Tongue (tissue), 2 donors: Measurements from ENCODE around the gene SRGAP1. TPM values are rescaled to one million over a fixed set of nuclear protein-coding genes. Genes with fewer than 3 reads are reported as not detected.
A peak's percentile ranks its signal among the peaks of the same experiment; 100 is the strongest.
"Not testable (repeated sequence)": the region's sequence is repeated elsewhere in the genome, so short reads cannot be mapped to it uniquely, and the experiment has no call there.

Experiments
- DNase-seq: peaks from one replicate; pipeline ENCODE4 v3.0.0-alpha.2; 2015
- total RNA-seq: library from RNA; depleted of rRNA; stranded (reverse); fragments of >200 nt; gene quantifications from one replicate; pipeline ENCODE4 v1.2.3, GENCODE V29; 2014

SRGAP1 gene
- total RNA-seq, 1 donor from 2014 or later, result 6.1 TPM

DNA sequence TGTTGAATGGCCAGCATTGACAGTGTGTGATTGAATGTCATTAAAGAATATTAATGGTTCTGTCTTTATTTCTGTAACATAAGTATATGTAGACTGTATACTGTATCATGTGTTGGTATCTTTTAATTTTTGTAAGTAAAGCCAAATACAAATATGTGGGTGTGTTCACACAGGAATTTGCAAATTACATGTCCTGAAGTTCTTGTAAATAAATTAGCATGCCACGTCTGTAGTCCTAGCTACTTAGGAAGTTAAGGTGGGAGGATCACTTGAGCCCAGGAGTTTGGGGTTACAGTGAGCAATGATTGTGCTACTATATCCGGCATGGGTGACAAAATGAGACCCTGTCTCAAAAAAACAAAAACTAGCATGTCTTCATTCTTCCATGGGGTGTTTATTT is 278.5 kb downstream of the SRGAP1 start:
- no peak for DNase-seq

DNA sequence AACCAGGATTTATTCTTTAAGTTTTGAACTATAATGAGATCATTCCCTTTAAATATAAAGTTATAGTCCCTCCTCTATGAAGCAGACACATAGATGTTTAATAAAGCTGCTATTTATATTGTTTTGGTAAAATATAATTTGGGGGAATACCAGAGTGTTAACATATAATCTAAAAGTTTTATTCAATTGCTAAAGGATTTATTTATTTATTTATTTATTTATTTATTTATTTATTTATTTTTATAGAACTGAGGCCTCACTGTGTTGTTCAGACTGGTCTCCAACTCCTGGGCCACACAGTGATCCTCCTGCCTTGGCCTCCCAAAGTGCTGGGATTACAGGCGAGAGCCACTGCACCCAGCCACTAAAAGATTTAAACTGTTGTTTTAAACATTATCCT is 278.9 kb downstream of the SRGAP1 start:
- no peak for DNase-seq

- DNase-seq, result no peak
These were observed 280.2 kb downstream of the SRGAP1 start for GRCh38 chr12:64124511-64125197.

DNA sequence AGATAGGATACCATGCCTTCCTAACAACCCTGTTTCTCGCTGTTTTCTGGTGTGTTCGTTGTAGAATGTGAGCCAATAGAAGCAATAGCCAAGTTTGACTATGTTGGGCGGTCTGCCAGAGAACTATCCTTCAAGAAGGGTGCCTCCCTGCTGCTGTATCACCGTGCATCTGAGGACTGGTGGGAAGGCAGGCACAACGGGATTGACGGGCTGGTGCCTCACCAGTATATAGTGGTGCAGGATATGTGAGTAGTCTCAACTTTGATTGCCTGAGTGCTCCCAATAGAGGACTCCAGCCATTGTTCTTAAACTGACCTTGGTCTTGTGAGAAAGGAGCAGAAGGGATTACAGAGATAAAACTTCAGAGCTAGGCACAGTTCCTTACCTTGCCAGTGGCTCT is 281.4 kb downstream of the SRGAP1 start:
- no peak for DNase-seq

DNA sequence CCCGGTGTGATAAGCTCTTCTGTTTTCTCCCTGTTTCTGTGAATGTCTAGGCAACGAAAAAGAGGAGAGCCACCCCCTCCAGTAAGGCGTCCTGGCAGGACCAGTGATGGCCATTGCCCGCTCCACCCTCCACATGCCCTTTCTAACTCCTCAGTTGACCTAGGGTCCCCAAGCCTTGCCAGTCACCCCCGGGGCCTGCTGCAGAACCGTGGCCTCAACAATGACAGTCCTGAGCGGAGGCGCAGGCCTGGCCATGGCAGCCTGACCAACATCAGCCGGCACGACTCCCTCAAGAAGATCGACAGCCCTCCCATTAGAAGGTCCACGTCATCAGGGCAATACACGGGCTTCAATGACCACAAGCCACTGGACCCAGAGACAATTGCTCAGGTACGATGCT is 283.3 kb downstream of the SRGAP1 start:
- DNase-seq, result no peak

GRCh38 chr12:64128366-64128765 is 283.9 kb downstream of the SRGAP1 start:
- no peak for DNase-seq

DNA sequence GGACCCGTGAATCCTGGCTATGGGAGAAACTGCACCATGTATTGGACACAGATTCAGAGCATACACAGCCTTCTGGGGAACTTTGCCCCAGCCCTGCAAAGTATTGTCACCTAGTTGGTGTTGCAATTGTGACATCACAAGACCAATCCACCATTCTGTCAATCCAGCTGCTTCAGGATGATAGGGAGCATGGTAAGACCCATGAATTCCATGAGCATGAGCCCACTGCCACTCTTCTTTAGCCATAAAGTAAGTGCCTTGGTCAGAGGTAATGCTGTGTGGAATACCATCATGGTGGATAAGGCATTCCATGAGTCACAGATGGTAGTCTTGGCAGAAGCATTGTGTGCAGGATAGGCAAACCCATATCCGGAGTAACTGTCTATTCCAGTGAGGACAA is 286.0 kb downstream of the SRGAP1 start:
- not testable (repeated sequence) for DNase-seq

- not testable (repeated sequence) for DNase-seq
These were observed 287.0 kb downstream of the SRGAP1 start for GRCh38 chr12:64131456-64131855.

- DNase-seq, result not testable (repeated sequence)
These were observed 288.2 kb downstream of the SRGAP1 start for GRCh38 chr12:64132672-64133071.

- no peak for DNase-seq
These were observed 292.6 kb downstream of the SRGAP1 start for GRCh38 chr12:64137117-64137516.

GRCh38 chr12:64139021-64139420 is 294.5 kb downstream of the SRGAP1 start:
- no peak for DNase-seq

DNA sequence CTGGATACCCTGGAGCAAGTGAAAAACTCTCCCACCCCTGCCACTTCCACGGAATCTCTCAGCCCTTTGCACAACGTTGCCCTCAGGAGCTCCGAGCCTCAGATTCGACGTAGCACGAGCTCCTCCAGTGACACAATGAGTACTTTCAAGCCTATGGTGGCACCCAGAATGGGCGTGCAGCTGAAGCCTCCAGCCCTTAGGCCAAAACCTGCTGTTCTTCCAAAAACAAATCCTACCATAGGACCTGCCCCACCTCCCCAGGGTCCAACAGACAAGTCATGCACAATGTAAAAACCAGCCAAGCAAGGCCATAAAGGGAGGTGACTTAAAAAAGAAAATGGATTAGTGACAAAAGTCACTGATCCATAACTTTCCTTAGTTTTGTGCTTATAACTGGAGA is 297.9 kb downstream of the SRGAP1 start:
- DNase-seq, result no peak

- no peak for DNase-seq
These were observed 298.3 kb downstream of the SRGAP1 start for GRCh38 chr12:64142784-64143183.

DNA sequence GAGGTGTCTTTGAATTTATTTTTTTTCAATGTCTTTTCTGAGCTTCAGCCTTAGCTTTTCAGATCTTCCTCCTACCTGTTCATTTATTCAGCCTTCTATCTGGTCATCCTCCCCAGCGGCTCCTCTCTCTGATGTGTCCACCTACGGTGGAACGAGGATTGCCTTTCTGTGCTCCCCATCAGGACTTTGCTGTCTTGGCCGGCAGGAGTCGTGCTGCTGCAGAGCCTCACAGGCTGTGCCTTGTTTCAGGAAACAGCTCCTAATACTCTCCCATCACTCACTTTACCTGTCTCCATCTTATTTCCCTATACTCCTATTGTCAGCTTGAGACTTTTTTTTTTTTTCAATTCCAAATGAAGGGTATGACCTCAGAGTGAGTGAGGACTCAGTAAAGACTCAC is 300.7 kb downstream of the SRGAP1 start:
- DNase-seq, result no peak

DNA sequence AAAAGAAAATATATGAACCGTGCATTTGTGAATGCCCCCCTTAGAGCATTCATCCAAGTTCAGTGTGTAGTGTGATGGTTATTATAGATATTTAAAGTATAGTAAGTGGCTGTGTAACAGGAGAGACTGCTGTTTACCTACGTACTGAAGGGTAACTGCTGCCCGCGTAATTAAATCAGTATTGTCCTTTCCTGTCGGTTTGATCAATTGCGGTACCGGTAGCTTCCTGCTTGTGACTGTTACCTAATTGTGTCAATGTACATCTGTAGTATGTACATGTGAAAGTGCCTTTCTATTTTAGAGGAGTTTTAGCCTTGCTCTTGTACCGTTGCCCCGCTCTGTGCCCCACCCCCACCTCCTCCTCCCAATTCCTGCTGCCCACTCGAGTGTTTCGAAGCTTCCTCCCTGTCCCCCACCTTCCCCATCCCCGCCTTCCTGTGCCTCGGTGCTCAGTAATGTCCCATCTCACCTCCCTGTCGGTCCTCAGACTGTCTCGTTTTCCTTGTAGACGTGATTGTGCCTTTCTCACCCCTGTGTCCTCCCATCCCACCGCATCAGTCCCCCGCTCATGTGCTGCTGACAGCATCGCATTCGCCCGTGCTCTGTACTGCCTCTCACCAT is 302.6 kb downstream of the SRGAP1 start:
- no peak for DNase-seq

- no peak for DNase-seq
These were observed 303.4 kb downstream of the SRGAP1 start for GRCh38 chr12:64147875-64148274.

DNA sequence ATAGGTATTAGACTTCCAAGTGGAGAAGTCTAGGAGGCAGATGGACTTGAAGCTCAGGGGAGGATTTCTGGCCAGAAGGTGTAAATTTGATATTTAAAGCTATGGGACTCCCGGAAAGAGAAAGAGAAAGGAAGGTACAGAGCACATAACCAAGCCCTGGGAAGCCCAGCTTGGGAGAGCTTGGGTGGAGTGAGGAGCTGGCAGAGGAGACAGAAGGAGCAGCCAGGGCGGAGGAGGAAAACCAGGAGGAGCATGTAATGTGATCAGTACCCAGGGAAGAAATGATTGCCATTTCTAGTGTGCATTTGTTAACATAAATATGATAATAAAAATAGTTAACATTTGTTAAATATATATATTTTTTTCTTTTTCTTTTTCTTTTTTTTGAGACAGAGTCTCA is 310.2 kb downstream of the SRGAP1 start:
- DNase-seq, result no peak

- DNase-seq, result no peak
These were observed 312.6 kb downstream of the SRGAP1 start for GRCh38 chr12:64157110-64157509.

- DNase-seq, result no peak
These were observed 315.7 kb downstream of the SRGAP1 start for GRCh38 chr12:64160021-64160710.

DNA sequence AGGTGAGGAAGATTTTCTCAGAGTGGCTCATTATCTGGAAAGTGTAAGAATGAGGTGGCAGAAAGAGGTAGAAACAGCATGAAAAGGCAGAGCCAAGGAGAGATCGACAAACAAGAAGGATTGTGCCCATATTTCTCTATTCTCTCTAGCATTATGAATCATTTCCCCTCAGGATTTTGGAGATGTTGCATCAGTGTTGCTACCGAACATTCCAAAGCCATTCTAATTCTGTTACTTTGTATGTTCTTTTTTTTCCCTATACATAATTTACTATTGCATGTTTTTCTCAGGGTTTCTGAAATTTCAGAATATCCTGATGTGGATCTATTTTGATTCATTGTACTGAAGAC is 316.2 kb downstream of the SRGAP1 start:
- DNase-seq, result no peak

DNA sequence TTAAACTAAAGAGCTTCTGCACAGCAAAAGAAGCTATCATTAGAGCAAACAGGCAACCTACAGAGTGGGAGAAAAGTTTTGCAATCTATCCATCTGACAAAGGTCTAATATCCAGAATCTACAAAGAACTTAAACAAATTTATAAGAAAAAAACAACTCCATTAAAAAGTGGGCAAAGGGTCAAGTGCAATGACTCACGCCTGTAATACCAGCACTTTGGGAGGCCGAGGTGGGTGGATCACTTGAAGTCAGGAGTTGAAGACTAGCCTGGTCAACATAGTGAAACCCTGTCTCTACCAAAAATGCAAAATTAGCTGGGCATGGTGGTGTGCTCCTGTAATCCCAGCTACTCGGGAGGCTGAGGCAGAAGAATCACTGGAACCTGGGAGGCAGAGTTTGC is 322.1 kb downstream of the SRGAP1 start:
- not testable (repeated sequence) for DNase-seq

DNA sequence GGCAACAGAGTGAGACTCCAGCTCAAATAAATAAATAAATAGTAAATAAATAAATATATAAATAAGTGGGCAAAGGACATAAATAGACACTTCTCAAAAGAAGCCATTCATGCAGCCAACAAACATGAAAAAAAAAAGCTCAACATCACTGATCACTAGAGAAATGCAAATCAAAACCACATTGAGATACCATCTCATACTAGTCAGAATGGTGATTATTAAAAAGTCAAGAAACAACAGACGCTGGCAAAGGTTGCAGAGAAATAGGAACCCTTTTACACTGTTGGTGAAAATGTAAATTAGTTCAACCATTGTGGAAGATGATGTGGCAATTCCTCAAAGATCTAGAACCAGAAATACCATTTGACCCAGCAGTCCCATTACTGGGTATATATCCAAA is 322.5 kb downstream of the SRGAP1 start:
- DNase-seq, result not testable (repeated sequence)

GRCh38 chr12:64170024-64170423 is 325.5 kb downstream of the SRGAP1 start:
- DNase-seq, result peak; percentile 9

GRCh38 chr12:64170730-64171129 is 326.2 kb downstream of the SRGAP1 start:
- no peak for DNase-seq
